ENCODE results near the gene CCDC154. TPM values are rescaled to one million over a fixed set of nuclear protein-coding genes. Genes with fewer than 3 reads are reported as not detected.

Gene CCDC154
- total RNA-seq, 1 experiment from 2014 or later: not detected

DNA sequence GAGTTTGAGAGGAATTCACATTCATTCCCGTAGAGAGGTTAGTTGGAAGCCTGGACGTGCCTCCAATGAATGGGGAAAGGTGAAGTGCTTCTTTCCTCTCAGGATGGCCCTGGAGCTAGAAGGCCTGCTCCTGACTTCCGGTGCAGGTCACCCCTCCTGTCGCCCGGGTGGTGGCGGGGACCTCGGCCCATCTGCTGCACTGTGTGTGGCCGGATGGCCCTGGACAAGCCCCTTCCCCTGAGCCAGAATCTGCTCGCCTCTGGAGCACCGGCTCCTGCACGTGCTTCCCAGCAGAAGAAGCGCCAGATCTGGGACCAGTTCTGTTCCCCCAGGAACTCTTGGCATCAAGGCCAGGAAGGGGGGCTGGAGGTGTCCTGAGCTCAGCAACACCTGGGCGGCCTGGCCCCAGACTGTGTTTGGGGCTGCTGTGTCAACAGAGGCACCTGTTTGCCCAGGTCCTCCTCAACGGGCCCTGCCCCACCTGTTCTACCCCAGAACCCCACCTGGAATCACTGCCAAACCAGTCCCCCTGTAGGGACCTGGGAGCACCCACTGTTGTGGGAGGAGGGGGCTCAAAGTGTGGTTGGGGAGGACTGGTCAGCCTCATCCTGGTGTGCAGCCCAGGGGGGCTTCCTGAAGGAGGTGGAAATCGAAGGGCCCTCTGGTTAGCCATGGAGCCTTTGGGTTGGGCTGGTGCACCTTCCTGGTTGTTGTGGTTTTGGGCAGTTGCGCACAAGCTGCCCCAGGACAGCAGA is 18.6 kb downstream of the CCDC154 start:
- DNase-seq (ENCODE audit: low read depth): no peak

GRCh38 chr16:1424028-1424427 is 20.3 kb downstream of the CCDC154 start:
- peak; percentile 5 for DNase-seq (ENCODE audit: low read depth)

GRCh38 chr16:1422076-1422475 is 22.3 kb downstream of the CCDC154 start:
- no peak for DNase-seq (ENCODE audit: low read depth)

- no peak for DNase-seq (ENCODE audit: low read depth)
Measured at GRCh38 chr16:1420111-1420539, 24.2 kb downstream of the CCDC154 start.

GRCh38 chr16:1416521-1416941 is 27.8 kb downstream of the CCDC154 start:
- DNase-seq (ENCODE audit: low read depth): no peak

- peak; percentile 37 for DNase-seq (ENCODE audit: low read depth)
Measured at GRCh38 chr16:1414532-1415260, 29.7 kb downstream of the CCDC154 start, which contains the start of gene UNKL. Gene UNKL, minus strand, starts transcription at chr16:1414704. Its CDS starts 13 bp downstream, at chr16:1414691.

- DNase-seq (ENCODE audit: low read depth): peak; percentile 40
Measured at GRCh38 chr16:1413684-1414531, 30.4 kb downstream of the CCDC154 start.

DNA sequence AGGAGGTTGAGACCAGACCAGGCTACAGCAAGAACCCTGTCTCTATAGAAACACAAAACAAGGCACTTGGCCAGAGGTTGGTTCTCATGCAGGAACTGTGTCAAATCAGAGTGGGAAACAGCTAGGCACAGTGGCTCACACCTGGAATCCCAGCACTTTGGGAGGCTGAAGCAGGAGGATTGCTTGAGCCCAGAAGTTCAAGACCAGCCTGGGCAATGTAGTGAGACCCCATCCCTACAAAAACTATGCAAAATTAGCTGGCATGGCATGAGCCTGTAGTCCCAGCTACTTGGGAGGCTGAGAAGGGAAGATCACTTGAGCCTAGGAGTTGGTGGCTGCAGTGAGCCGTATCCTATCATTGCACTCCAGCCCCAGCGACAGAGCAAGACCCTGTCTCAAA is 31.5 kb downstream of the CCDC154 start:
- no peak for DNase-seq (ENCODE audit: low read depth)

- DNase-seq (ENCODE audit: low read depth): peak; percentile 80
Measured at GRCh38 chr16:1408171-1408837, 36.1 kb downstream of the CCDC154 start.

- DNase-seq (ENCODE audit: low read depth): peak; percentile 74
Measured at GRCh38 chr16:1407753-1408152, 36.6 kb downstream of the CCDC154 start.

DNA sequence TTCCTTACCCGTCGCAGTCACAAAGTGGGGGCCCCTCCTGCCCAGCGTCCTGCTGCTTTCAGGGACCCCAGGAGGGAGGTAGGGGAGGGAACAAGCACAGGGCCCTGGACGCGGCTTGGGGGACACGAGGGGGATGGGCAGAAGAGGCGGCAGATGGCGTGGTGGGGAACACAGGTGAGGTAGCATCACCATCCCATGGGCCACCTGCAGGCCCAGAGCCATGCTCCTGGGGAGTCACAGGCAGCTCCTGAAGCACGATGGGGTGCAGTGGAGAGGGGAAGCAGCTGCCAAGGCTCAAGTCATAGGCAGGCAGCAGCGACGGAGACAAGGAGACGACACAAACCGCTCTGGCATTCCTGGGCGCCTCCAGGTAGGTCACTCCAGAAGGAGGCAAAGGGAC is 40.6 kb downstream of the CCDC154 start:
- DNase-seq (ENCODE audit: low read depth): no peak

GRCh38 chr16:1403036-1403435 is 41.3 kb downstream of the CCDC154 start:
- no peak for DNase-seq (ENCODE audit: low read depth)

GRCh38 chr16:1401758-1402154 is 42.6 kb downstream of the CCDC154 start:
- DNase-seq (ENCODE audit: low read depth): no peak

GRCh38 chr16:1401061-1401757 is 43.1 kb downstream of the CCDC154 start:
- DNase-seq (ENCODE audit: low read depth): no peak

DNA sequence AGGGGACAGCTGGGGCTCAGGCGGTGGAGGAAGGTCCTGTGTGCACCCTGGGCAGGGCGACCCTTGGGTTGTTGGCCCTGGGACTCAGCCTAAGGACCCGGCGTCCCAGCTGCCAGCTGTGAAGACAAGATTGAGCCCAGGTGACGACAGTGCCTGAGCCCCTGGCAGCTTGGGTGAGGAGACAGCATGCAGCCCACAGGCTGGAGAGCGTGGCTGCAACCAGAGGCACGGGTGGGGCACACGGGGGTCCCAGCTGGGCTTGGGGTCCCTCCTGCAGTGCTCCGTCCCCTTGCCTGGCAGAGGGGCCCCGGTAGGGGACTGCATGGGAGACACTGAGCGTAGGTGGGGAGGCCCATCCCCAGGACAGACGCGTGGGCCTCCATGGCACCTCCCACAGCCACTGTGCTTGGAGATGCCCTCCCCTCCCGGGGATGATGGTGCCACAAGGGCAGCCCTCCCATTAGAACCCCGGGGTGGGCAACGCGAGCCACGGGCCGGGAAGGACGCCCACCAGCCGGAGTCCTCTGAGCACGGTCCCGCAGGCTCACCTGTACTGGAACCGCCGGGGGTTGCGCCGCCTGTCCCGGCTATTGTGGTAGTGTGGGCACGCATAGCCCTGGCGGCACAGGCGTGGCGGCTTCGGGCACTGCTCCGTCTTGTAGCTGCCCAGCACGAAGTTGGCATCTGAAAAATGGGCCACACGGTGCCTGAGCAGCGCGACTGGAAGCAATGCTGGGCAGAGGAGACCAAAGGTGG is 45.4 kb downstream of the CCDC154 start:
- no peak for DNase-seq (ENCODE audit: low read depth)

DNA sequence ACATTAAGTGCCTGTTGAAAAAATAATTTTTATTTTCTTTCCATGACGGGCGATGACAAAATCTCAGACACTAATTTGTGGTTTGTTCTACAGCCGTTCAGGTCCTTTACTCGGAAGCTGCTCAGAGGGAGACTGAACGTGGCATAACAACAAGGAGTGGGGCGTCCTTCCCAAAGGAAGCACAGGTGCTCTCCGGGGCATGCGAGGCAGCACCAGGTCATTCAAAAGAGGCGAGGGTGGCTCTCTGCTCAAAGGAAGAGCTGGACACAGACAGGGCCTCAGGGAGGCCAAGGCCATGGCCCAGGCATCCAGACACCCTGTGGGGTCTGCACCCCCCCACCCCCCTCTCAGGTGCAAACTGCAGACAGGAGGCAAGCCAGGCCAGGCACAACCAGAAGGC is 46.0 kb downstream of the CCDC154 start:
- DNase-seq (ENCODE audit: low read depth): no peak

- no peak for DNase-seq (ENCODE audit: low read depth)
Measured at GRCh38 chr16:1397779-1398178, 46.6 kb downstream of the CCDC154 start.

- no peak for DNase-seq (ENCODE audit: low read depth)
Measured at GRCh38 chr16:1395444-1396031, 48.8 kb downstream of the CCDC154 start.

- DNase-seq (ENCODE audit: low read depth): no peak
Measured at GRCh38 chr16:1394367-1394951, 49.9 kb downstream of the CCDC154 start.

Data from RPMI7951 (cell line).